GM18868 (cell line): ENCODE measurements around the gene ADORA1.
A peak's percentile ranks its signal among the peaks of the same experiment; 100 is the strongest.

ENCODE experiments used
- ATAC-seq: cut with Tn5 transposase; IDR thresholded peaks from one replicate; pipeline ENCODE4 v1.9.1; 2021; ENCODE audit warnings: mild to moderate bottlenecking, moderate library complexity; ENCODE audit not compliant: unreplicated experiment

ADORA1 gene

GRCh38 chr1:203172184-203173010, 44.9 kb downstream of the ADORA1 start:
- no peak for ATAC-seq

DNA sequence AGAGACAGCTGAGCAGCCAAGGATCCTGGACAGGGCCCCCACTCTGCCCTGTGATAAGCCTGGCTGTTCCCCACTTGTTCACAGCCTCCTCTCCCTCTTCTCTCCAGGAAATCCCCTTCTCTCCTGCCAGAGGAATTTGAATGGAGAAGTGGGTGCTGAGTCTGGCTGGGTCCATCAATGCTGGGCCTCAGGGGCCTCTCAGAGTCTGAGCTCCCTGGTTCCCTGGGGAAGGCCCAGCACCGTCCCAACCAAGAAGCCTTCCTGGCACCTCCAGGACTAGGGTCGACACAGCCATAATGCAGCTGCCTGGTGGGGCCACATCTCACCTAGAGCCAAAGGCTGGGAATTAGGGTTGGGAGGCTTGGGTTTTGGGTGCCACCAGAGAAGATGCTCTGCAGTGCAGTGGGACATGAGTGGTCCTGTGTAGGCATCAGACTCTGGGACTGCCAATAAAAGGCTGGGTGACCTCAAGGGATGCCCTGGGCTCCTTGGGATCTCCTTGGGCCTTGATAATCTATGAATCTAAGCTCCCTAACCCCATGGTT, 45.6 kb downstream of the ADORA1 start:
- no peak for ATAC-seq

DNA sequence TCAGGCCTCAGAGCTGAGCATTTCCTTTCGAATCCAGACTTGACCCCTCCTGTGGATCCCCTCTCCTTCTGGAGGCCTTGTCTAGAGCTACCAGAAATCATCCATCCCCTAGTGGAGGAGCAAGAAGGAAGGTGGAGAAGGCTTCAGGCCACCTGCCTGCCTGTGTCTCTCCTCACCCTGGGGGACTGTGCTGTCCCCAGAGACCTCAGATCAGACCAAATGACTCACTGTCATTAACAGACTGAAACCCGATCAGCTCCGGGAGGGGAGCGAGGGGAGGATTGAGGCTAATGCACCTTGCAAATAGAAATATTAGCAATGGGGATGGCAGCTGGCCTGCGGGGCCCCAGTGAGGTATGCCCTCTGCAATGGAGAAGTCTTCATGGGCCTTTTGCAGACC, 46.0 kb downstream of the ADORA1 start:
- ATAC-seq, result peak; percentile 94

DNA sequence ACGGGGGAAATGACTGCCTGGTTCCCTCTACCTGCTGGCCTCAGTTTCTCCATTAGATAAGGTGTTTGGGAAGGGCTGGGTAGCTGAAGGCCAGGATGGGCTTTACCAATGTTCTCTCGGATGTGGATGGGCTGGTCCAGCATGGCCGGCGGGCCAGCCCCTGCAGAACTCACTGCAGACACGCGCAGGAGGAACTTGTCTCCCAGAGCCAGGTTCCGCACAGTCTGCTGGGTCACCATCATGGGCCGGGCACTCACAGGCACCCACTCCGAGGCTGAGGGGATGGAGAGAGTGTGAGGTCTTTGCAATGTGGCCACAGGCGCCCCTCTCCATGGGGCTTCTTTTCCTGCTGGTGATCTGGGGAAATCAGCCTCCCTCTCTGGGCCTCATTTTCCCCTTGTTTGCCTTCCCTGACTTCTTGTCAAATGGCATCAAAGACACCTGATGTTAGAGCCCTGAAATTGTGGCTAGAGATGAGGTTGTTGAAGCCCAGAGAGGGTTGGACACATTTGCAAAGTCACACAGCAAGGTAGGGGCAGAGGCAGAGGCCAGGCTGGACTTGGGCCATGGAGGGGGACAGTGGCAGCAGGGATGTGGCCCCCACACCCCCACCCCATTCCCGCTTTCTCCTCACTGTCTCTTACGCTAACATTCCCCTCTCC, 46.9 kb downstream of the ADORA1 start:
- ATAC-seq, result no peak

DNA sequence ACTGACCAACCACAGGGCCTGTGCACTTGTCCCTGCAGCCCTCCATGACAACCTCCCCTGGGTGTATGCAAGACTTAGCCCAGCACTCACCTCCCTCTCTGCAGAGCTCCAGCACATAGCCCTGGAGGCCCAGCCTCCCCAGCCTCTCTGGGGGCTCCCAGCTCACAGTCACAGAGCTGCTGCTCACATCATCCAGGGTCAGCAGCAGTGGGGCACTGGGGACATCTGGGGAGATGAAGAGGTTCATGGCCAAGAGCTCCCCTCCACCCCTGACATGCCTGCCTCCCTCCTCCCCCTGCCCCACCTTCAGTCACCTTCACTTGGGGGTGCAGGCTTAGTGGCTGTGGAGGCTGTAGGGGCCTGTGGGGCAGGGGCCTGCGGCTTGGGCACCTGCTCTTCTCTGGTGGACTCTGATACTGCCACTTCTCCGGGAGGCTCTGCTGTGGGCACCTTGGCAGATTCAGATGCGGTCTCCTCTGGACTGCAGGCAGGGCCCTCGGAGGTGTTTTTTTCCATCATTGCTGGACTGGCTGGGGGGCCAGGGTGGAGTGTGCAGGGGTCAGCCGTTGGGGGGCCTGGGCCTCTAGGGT, 47.8 kb downstream of the ADORA1 start, which contains the start of gene MYBPH:
Gene MYBPH (minus strand): TSS at position 590 of the 590 bp plus-strand sequence. CDS start 71 bp downstream, at position 519.
- ATAC-seq, result no peak

DNA sequence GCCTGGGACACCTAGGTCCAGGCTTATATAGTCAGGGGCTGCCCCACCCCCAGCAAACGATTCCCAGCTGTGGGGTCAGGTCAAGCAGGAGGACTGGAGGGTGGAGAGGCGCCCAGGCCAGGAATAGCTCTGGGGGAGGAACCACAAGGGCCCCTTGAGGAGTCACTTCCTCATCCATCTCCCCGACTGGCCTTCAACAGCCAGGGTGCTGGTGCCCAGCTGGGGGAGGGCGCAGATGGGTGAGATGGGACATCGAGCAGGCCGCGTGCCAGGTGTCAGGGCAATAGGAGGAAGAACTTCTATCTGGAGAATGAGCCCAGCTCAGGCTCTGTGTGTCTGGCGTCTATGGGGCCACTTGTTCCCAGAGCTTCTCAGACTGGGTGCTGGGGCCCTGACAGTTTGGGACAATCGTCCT, 48.3 kb downstream of the ADORA1 start:
- ATAC-seq, result no peak

- ATAC-seq, result no peak
These were observed 48.9 kb downstream of the ADORA1 start for GRCh38 chr1:203176273-203177035.

DNA sequence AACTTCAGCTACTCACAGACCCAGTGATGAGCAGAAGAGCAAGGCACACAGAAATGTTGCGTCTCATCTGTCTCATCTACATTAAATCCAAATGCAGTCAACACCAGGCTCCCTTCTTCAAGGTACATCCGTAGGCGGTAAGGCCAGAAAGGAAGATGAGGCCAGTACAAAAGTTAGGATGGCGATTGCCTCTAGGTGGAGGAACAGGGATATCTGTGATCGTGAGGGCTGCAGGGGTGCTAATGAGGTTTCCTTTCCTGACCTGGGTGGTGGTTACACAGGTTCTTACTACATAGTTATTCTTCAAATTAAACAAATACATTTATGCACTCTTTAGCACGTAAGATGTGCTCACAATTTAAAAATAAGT, 49.5 kb downstream of the ADORA1 start:
- no peak for ATAC-seq

DNA sequence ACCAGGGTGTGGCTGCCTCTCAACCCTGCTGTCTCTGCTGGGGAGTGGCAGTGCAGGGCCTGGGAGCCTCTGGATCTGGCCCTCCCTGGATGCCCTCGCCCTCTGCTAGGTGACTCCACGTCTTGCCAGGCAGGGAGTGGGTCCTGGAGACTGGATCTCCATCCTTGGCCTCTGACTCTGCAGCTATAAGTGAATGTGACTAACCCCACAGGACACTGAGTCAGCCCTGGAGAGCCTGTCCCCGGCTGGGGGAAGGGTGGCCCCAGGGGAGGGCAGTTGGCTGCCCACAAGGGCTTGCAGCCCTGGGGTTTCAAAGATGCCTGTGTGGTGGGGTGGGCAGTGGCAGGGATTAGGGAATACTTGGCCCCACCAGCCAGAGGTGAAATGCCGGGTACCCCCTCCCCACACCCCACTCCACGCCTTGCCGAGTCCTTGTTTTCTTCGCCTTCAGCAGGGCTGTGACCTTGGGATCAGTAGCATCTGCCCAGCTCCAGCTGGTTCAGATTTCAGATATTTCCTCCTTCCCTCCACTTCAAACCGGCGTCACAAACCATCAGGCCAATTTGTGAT, 50.0 kb downstream of the ADORA1 start:
- ATAC-seq, result no peak

GRCh38 chr1:203178083-203178482, 50.6 kb downstream of the ADORA1 start:
- ATAC-seq, result no peak

DNA sequence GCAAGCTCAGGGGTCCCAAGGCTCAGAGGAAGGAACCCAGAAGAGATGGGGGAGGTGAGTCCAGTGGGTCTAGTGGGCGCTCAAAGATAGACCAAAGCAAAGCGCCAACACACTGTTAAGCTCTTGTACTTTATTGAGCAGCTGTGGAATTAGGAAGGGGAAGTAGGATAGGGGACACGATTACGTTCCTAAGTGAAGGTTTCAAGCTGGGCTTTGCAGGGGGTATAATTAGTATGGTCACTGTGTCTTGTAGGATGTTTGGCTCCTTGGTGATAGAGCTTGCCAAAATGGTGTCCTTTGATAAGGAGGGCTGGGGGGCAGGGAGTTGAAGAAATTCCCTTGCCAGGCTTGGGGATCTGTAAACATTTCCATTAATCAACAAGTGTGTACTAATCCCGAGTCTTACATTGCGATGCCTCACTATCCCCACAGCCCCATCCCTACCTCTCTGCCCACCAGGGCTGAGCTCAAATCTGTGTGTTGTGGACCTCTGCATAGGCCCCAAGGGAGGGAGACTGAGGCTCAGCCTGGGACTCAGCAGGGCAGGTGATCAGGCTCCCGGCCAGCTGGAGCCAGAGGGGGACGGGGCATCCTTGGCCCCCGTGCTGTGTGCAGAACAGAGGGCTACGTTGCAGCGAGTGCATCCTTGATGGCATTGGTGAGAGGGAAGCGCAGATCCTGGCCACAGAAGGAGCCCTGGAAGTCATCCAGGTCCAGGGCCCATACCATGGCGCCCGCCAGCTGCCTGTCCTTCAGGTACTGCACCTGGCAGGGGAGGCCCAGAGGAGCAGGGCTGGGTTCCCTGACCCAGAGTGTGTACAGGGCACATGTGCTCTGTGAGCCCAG, 51.5 kb downstream of the ADORA1 start:
- ATAC-seq, result no peak

DNA sequence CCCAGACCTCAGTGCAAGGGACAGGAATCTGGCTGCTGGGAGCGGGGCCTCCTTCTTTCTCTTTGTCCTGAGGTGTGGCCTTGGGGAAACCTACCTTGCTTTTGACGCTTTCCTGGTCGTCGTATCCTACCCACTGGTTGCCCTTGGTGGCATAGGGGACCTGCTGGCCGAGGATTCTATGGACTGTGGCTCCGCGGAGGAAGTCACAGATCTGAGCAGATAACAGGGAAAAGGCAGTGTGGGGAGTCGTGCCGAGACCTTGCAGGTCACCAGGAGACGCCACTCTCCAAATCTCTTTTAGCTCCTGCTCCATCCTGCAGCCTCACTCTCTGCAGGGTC, 52.1 kb downstream of the ADORA1 start:
- ATAC-seq, result no peak

DNA sequence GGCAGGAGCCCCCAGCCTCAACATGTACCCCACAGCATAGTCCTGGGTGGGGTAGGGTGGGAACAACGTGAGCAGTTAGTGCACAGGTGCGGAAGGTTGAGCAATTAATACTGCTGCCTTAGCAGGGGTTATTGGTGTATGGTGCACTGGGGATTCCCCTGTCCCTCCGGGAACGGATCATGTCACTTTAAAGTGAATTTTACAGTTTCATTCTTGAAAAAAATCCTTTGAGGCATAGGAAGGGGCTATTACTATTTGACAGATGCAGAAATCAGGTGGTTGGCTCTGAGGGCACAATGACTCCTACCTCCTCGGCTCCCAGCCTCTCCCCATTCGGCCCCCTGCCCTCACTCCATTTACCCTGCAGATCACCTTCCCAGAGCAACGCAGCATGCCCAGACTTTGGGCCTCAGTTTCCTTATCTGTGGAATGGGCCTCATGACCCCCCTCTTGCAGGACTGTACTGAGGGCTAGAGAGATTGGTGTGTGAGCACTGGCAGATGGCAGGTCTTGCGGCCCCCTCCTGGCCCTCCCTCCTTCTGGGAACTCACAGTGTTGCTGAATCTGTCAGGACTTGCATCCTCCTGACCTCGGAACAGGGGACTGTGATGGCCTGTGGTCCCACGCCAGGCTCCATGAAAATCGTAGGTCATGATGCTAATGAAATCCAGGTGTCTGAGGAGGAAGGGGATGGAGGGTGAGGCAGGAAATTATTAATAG, 53.2 kb downstream of the ADORA1 start:
- ATAC-seq, result no peak

GRCh38 chr1:203181586-203182386, 54.3 kb downstream of the ADORA1 start:
- no peak for ATAC-seq

DNA sequence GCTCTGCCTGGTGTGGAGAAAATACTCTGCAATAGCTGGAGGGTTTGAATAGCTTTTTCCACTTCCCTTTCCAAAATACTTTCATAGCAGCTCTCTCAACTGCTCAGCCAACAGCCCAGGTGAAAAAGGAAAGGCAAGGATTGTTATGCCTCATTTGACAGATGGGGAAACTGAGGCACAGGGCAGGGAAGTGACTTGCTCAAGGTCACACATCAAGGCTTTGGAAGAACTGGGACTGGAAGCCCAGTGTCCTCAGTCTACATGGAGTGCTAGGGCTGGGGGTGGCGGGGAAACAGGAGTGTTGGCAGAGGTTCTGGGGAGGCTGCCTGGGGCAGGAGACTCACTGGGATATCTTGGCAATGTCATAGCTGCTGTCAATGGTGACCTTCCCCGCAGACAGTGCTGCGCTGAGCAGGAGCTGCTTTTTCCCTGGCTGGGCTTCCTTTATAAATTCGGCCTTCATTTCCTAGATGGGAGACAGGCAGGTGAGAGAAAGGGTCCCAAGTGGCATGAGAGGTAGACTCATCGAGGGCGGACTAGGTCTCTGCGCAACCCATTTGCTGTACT, 54.9 kb downstream of the ADORA1 start:
- no peak for ATAC-seq

GRCh38 chr1:203183828-203184227, 56.3 kb downstream of the ADORA1 start:
- no peak for ATAC-seq

DNA sequence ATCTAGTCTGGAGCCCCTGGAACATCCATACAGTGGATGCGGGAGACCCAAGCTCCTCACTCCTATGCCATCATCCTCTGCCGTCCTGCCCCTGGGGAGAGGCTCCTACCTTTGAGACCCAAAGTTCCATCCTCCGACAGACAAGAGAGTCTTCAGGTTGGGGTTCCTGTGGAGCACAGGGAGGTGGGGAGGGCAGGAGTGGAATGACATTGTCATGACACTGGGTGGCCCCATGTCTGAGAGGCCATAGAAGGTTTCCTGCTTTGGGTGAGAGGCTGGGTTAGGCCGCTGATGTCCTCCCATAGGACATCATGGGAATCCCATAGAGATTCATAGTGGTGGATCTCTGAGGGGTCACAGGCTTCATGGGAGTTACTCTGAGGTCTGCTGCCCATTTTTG, 56.9 kb downstream of the ADORA1 start:
- ATAC-seq, result no peak

DNA sequence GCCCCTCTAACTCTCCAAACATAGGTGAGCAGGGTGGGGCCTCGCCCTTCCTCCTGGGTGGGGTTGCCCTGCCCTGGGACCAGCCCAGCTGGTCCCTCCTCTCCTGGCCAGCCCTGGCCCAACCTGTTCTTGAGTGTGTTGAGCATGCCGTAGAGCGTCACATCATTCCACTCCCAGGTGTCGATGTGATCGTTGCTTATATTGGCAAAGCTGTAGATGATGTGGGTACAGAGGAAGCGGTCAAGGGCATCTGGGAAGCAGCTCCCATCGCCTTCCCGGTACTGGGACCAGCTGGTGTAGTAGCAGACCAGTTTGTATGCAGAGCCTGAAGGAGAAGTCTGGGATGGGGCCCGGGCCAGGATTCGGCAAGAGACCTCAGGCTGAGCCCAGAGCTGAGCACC, 57.5 kb downstream of the ADORA1 start:
- no peak for ATAC-seq
